Thoracic aorta (tissue), 2 donors: ENCODE data around the gene CD276. TPM values are rescaled to one million over a fixed set of nuclear protein-coding genes. Genes with fewer than 3 reads are reported as not detected.

ENCODE experiments used
- ATAC-seq: fragments of 150-250 bp; one replicate; pipeline ENCODE4 v1.8.0; 2017; ENCODE audit warnings: low read depth; ENCODE audit not compliant: insufficient number of reproducible peaks, low FRiP score
- DNase-seq: peaks from one replicate; pipeline ENCODE4 v3.0.0-alpha.2; 2020; ENCODE audit warnings: low spot score
- H3K27ac ChIP-seq, 2 donors: fragments of 200-600 bp; sonication (generic); 1 replicate in 1 of 2; 2 replicates in 1 of 2; pipeline ENCODE4 v1.5.1; 2016; ENCODE audit warnings: mild to moderate bottlenecking in 2 of 2, moderate library complexity in 2 of 2
- H3K27me3 ChIP-seq: fragments of 200-600 bp; sonication (generic); replicated peaks from 2 replicates; pipeline ENCODE4 v1.6.0; 2016; ENCODE audit warnings: mild to moderate bottlenecking; ENCODE audit not compliant: insufficient read depth
- H3K36me3 ChIP-seq: fragments of 200-600 bp; sonication (generic); one replicate; pipeline ENCODE4 v1.5.1; 2016
- H3K4me1 ChIP-seq, 2 donors: fragments of 200-600 bp; sonication (generic); 1 replicate in 1 of 2; 2 replicates in 1 of 2; pipeline versions ENCODE4 v1.5.1 to v1.6.0; 2016; ENCODE audit warnings: low read depth in 2 of 2, mild to moderate bottlenecking in 1 of 2; ENCODE audit not compliant: control insufficient read depth in 1 of 2
- H3K4me3 ChIP-seq: fragments of 200-600 bp; sonication (generic); 2 replicates; pipeline ENCODE4 v1.5.1; 2016; ENCODE audit warnings: mild to moderate bottlenecking
- H3K9me3 ChIP-seq: fragments of 200-600 bp; sonication (generic); 2 replicates; pipeline ENCODE4 v1.5.1; 2016
- total RNA-seq, 2 donors: library from RNA; depleted of rRNA; stranded (reverse); fragments of >200 nt; gene quantifications; one replicate each; pipeline versions ENCODE4 v1.1.0 to v1.2.3, GENCODE V29; 2016
- TF ChIP-seq, protein P1 (sequence below): fragments of 200-600 bp; sonication (generic); IDR thresholded peaks from one replicate; pipeline ENCODE4 v1.5.1; 2019; ENCODE audit warnings: antibody characterized with exemption

Gene CD276
- total RNA-seq, 2 donors from 2014 or later = 47.4 to 67.6 TPM

DNA sequence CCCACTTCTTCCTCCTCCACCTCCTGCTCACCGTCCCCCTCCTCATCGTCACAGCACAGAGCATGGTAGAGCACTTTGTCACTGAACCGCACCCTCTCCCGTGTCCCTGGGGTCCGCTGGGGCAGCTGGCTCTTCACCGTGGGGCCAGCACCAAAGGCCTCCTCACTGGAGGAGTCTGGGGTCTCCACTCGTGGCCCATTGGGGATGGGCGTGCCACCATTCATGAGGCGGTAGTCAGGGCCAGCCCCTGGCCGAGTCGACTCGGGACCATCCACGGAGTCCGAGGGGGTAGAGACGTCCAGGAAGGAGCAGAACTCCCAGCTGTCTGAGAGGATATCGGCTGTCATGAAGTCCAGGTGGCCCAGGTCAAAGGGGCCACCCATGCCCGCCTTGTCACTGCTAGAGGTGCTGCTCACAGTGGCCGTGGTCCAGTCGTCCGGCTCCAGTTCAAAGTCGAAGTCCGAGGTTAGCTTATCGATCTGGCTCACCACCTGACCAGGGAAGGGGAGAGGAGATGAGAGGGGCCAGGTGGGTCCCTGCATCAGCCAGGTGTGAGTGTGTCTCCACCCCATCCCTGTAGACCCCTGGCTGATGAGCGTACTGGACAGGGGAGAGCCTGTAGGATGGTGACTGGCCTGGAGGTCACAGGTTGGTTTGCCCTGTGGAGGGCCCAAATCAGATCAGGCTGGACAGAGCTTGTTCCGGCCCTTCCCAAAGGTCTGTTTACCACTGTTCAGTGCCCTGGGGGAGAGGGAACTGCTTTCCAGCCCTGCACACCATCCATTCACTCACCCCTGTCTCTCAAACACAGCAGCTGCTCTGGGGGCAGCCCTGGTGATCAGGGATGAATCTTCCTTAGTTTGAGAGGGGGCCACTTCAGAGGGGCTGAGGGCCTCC, 56.2 kb downstream of the CD276 start:
- peaks cover 4 to 5% of the 10 kb centered on the region in 2 donors for H3K4me1 ChIP-seq
- no peak overlapping the region for H3K4me3 ChIP-seq
- no peak overlapping the region for H3K27ac ChIP-seq
- ATAC-seq (no peak), DNase-seq (no peak)
- no peaks in the 10 kb centered on the region for H3K36me3 ChIP-seq
- TF ChIP-seq, protein P1, sequence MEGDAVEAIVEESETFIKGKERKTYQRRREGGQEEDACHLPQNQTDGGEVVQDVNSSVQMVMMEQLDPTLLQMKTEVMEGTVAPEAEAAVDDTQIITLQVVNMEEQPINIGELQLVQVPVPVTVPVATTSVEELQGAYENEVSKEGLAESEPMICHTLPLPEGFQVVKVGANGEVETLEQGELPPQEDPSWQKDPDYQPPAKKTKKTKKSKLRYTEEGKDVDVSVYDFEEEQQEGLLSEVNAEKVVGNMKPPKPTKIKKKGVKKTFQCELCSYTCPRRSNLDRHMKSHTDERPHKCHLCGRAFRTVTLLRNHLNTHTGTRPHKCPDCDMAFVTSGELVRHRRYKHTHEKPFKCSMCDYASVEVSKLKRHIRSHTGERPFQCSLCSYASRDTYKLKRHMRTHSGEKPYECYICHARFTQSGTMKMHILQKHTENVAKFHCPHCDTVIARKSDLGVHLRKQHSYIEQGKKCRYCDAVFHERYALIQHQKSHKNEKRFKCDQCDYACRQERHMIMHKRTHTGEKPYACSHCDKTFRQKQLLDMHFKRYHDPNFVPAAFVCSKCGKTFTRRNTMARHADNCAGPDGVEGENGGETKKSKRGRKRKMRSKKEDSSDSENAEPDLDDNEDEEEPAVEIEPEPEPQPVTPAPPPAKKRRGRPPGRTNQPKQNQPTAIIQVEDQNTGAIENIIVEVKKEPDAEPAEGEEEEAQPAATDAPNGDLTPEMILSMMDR = no peak
- no peaks in the 10 kb centered on the region for H3K27me3 ChIP-seq
- H3K9me3 ChIP-seq = no peaks in the 10 kb centered on the region

DNA sequence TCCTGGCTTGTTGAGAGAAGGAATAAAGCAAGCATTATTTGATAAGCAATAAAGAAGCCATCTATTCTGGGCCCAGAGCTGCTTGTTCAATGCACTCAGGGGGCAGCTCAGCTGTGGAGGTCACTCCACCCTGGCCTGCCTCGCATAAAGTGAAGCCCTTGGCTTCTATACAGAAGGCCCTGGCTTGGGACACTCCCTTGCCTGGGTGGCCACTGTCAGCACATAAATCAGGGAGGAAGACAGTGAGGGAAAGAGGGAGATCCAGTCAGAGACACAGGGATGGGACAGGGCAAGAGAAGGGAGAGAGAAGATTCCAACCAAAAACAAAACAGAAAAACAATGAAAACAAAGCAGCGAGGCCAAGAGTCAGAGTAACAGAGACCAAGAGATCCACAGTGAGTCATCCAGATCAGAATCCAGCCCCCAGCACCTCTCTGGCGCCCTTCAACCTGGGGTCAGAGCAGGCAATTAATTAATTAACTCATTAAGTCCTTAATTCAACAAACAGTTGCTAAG, 57.2 kb downstream of the CD276 start:
- DNase-seq (no peak), ATAC-seq (no peak)
- TF ChIP-seq, protein P1 = no peak
- Histone ChIP-seq H3K27me3 (no peaks in the 10 kb centered on the region), H3K36me3 (no peaks in the 10 kb centered on the region), H3K4me1 (peaks cover 4 to 5% of the 10 kb centered on the region in 2 donors), H3K4me3 (no peak overlapping the region), H3K9me3 (no peaks in the 10 kb centered on the region), H3K27ac (no peak overlapping the region)

DNA sequence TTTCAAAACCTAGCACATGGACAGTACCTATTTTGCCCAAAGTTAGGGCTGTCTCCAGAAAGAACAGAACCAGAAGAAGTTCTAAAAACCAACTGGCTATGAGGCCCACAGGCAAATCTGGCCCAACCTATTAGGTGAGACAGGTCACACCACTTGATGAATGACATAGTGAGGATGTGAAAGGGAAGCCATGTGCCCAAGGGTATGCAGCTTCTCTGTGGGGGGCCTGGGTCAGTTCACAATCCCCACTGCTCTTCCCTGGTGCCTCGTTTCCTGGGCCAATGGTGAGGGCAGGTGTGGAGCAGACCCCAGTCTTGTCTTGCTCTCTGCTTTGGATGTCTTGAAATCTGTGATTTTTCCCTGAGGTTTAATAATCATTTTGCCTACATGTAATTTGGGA, 60.1 kb downstream of the CD276 start:
- Histone ChIP-seq H3K27ac (no peak overlapping the region), H3K36me3 (no peaks in the 10 kb centered on the region), H3K4me3 (no peak overlapping the region), H3K27me3 (no peaks in the 10 kb centered on the region), H3K4me1 (peaks cover 4 to 5% of the 10 kb centered on the region in 2 donors), H3K9me3 (no peaks in the 10 kb centered on the region)
- TF ChIP-seq, protein P1 = no peak
- ATAC-seq = no peak
- no peak for DNase-seq

GRCh38 chr15:73745073-73745472, 60.9 kb downstream of the CD276 start:
- DNase-seq (no peak), ATAC-seq (no peak)
- TF ChIP-seq, protein P1 = no peak
- Histone ChIP-seq H3K4me3 (no peak overlapping the region), H3K9me3 (no peaks in the 10 kb centered on the region), H3K27ac (no peak overlapping the region), H3K36me3 (no peaks in the 10 kb centered on the region), H3K27me3 (no peaks in the 10 kb centered on the region), H3K4me1 (peaks cover 4 to 5% of the 10 kb centered on the region in 2 donors)

GRCh38 chr15:73746261-73746660, 62.1 kb downstream of the CD276 start:
- DNase-seq (no peak), ATAC-seq (no peak)
- TF ChIP-seq, protein P1 = no peak
- no peaks in the 10 kb centered on the region for H3K27me3 ChIP-seq
- H3K4me3 ChIP-seq = no peak overlapping the region
- H3K9me3 ChIP-seq = no peaks in the 10 kb centered on the region
- H3K27ac ChIP-seq = no peak overlapping the region
- peaks cover 4 to 9% of the 10 kb centered on the region in 2 donors for H3K4me1 ChIP-seq
- no peaks in the 10 kb centered on the region for H3K36me3 ChIP-seq
